LNCaP clone FGC (cell line): ENCODE data around the gene RASL10A.

Experiments used
- DNase-seq: peaks from one replicate; pipeline ENCODE4 v3.0.0-alpha.2; 2011; ENCODE audit warnings: low read depth
- H3K4me3 ChIP-seq: 2 replicates; pipeline ENCODE4 v1.5.1; 2011; ENCODE audit warnings: mild to moderate bottlenecking, low read depth, low read length, control low read depth
- CTCF ChIP-seq: IDR thresholded peaks from 2 replicates; pipeline ENCODE4 v1.5.1; 2012; ENCODE audit warnings: mild to moderate bottlenecking; ENCODE audit not compliant: control insufficient read depth, insufficient read depth; ENCODE audit errors: extremely low read depth

The RASL10A gene

GRCh38 chr22:29334148-29334547, 18.7 kb upstream of the RASL10A start:
- TF ChIP-seq CTCF = no peak
- no peak for DNase-seq
- H3K4me3 ChIP-seq = no peak overlapping the region

GRCh38 chr22:29332886-29333496, 17.5 kb upstream of the RASL10A start:
- no peak for TF ChIP-seq CTCF
- DNase-seq = no peak
- H3K4me3 ChIP-seq = no peak overlapping the region

- no peak for TF ChIP-seq CTCF
- H3K4me3 ChIP-seq = no peak overlapping the region
- no peak for DNase-seq
These were observed 16.3 kb upstream of the RASL10A start for GRCh38 chr22:29331658-29332300.

- no peak for DNase-seq
- TF ChIP-seq CTCF = no peak
- no peak overlapping the region for H3K4me3 ChIP-seq
These were observed 15.7 kb upstream of the RASL10A start for GRCh38 chr22:29331213-29331612.

GRCh38 chr22:29330753-29331152, 15.3 kb upstream of the RASL10A start:
- no peak for DNase-seq
- no peak for TF ChIP-seq CTCF
- no peak overlapping the region for H3K4me3 ChIP-seq

- TF ChIP-seq CTCF = no peak
- DNase-seq = no peak
- no peak overlapping the region for H3K4me3 ChIP-seq
These were observed 14.8 kb upstream of the RASL10A start for GRCh38 chr22:29330291-29330690.

GRCh38 chr22:29329581-29329980, 14.1 kb upstream of the RASL10A start:
- no peak for TF ChIP-seq CTCF
- H3K4me3 ChIP-seq = no peak overlapping the region
- no peak for DNase-seq
